Measurements from ENCODE around the gene SNX27. TPM values are rescaled to one million over a fixed set of nuclear protein-coding genes. Genes with fewer than 3 reads are reported as not detected.

The SNX27 gene
- total RNA-seq, 3 donors from 2014 or later (not counting 1 experiment from before 2014, with no cell fraction given) = 17.8 to 25.0 (median 23.7) TPM

- no peaks in the 10 kb centered on the region for H3K27me3 ChIP-seq (ENCODE audit: control insufficient read depth, insufficient read depth, low read length)
- no peak overlapping the region for H3K27ac ChIP-seq (ENCODE audit: low read length)
Observed at GRCh38 chr1:151626740-151627334, 15.0 kb downstream of the SNX27 start.

DNA sequence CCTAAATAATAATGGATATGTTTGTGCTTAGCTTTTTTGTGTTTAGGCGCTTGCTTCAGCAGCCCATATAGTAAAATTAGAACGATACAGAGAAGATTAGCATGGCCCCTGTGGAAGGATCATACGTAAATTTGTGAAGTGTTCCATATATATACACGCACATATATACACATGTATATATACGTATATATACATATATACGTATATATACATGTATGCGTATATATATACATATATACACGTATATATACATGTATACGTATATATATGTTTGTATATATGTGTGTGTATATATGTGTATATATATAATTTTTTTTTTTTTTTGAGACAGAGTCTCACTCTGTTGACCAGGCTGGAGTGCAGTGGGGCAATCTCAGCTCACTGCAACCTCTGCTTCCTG lies 17.4 kb downstream of the SNX27 start:
- Mint-ChIP-seq H3K4me3 (no peak overlapping the region), H3K27ac (no peak overlapping the region), H3K4me1 (peaks cover 4 to 9% of the 10 kb centered on the region in 2 donors), H3K36me3 (no peaks in the 10 kb centered on the region), H3K27me3 (ENCODE audit: low read depth in 2 of 2) (no peaks in the 10 kb centered on the region), H3K9me3 (no peaks in the 10 kb centered on the region)
- Histone ChIP-seq H3K27me3 (ENCODE audit: control insufficient read depth, insufficient read depth, low read length) (no peaks in the 10 kb centered on the region), H3K4me1 (ENCODE audit: control insufficient read depth, insufficient read depth, low read length) (no peaks in the 10 kb centered on the region), H3K4me3 (ENCODE audit: low read length) (no peak overlapping the region), H3K36me3 (ENCODE audit: control insufficient read depth, insufficient read depth, low read length) (peaks cover 6% of the 10 kb centered on the region), H3K9me3 (ENCODE audit: control insufficient read depth, insufficient read depth, low read length) (no peaks in the 10 kb centered on the region), H3K27ac (ENCODE audit: low read length) (no peak overlapping the region)
- ATAC-seq (no peak), DNase-seq (no peak)
- no peak for TF ChIP-seq CTCF (IDR thresholded peaks at IDR 0.05)
- intact Hi-C loops (cut with micrococcal nuclease) = no loop called here
- WGBS (ENCODE audit: insufficient coverage) = 92% methylated on average over 2 of the region's 9 CpGs

More at GRCh38 chr1:151626740-151627334, 15.0 kb downstream of the SNX27 start:
- Histone ChIP-seq H3K36me3 (ENCODE audit: control insufficient read depth, insufficient read depth, low read length) (peaks cover 6% of the 10 kb centered on the region), H3K9me3 (ENCODE audit: control insufficient read depth, insufficient read depth, low read length) (no peaks in the 10 kb centered on the region), H3K4me1 (ENCODE audit: control insufficient read depth, insufficient read depth, low read length) (no peaks in the 10 kb centered on the region), H3K4me3 (ENCODE audit: low read length) (no peak overlapping the region)
- H3K27ac Mint-ChIP-seq = no peak overlapping the region
- peaks cover 5 to 6% of the 10 kb centered on the region in 2 donors for H3K4me1 Mint-ChIP-seq
- DNase-seq (no peak), ATAC-seq (no peak)
- no peaks in the 10 kb centered on the region for H3K27me3 Mint-ChIP-seq (ENCODE audit: low read depth in 2 of 2)
- intact Hi-C loops (cut with micrococcal nuclease) = no loop called here
- H3K4me3 Mint-ChIP-seq = no peak overlapping the region
- H3K9me3 Mint-ChIP-seq = no peaks in the 10 kb centered on the region
- TF ChIP-seq CTCF (IDR thresholded peaks at IDR 0.05) = no peak
- no peaks in the 10 kb centered on the region for H3K36me3 Mint-ChIP-seq
- WGBS (ENCODE audit: insufficient coverage) = 96% methylated on average over 2 of the region's 3 CpGs

GRCh38 chr1:151635479-151636072 lies 23.7 kb downstream of the SNX27 start:
- H3K27me3 ChIP-seq (ENCODE audit: control insufficient read depth, insufficient read depth, low read length) = no peaks in the 10 kb centered on the region
- ATAC-seq (no peak), DNase-seq (no peak)
- H3K36me3 Mint-ChIP-seq = no peaks in the 10 kb centered on the region
- H3K4me1 Mint-ChIP-seq = peaks cover 16 to 20% of the 10 kb centered on the region in 2 donors
- no peak for TF ChIP-seq CTCF (IDR thresholded peaks at IDR 0.05)
- no peak overlapping the region for H3K4me3 Mint-ChIP-seq
- intact Hi-C loops (cut with micrococcal nuclease) = no loop called here
- H3K27me3 Mint-ChIP-seq (ENCODE audit: low read depth in 2 of 2) = no peaks in the 10 kb centered on the region
- no peaks in the 10 kb centered on the region for H3K4me1 ChIP-seq (ENCODE audit: control insufficient read depth, insufficient read depth, low read length)
- no peak overlapping the region for H3K27ac ChIP-seq (ENCODE audit: low read length)
- H3K4me3 ChIP-seq (ENCODE audit: low read length) = no peak overlapping the region
- WGBS (ENCODE audit: insufficient coverage) = 51% methylated on average over 2 of the region's 2 CpGs
- H3K9me3 ChIP-seq (ENCODE audit: control insufficient read depth, insufficient read depth, low read length) = no peaks in the 10 kb centered on the region
- no peak overlapping the region for H3K27ac Mint-ChIP-seq
- peaks cover 2% of the 10 kb centered on the region for H3K36me3 ChIP-seq (ENCODE audit: control insufficient read depth, insufficient read depth, low read length)
- H3K9me3 Mint-ChIP-seq = no peaks in the 10 kb centered on the region

Data from natural killer cell (primary cell).